Measurements from ENCODE around the gene KCNN1. TPM values are rescaled to one million over a fixed set of nuclear protein-coding genes. Genes with fewer than 3 reads are reported as not detected.
A peak's percentile ranks its signal among the peaks of the same experiment; 100 is the strongest.
"Not testable (repeated sequence)": the region's sequence is repeated elsewhere in the genome, so short reads cannot be mapped to it uniquely, and the experiment has no call there.

Gene KCNN1
- total RNA-seq, 1 donor from 2014 or later = 0.13 TPM

GRCh38 chr19:17968362-17968761 is 1.5 kb downstream of the KCNN1 start:
- no peak for DNase-seq (ENCODE audit: low spot score)

GRCh38 chr19:17969096-17969792 is 2.3 kb downstream of the KCNN1 start:
- no peak for DNase-seq (ENCODE audit: low spot score)

GRCh38 chr19:17972230-17972629 is 5.3 kb downstream of the KCNN1 start:
- DNase-seq (ENCODE audit: low spot score) = no peak

GRCh38 chr19:17973759-17974158 is 6.9 kb downstream of the KCNN1 start:
- no peak for DNase-seq (ENCODE audit: low spot score)

- no peak for DNase-seq (ENCODE audit: low spot score)
Observed at GRCh38 chr19:17974551-17974950, 7.6 kb downstream of the KCNN1 start.

- no peak for DNase-seq (ENCODE audit: low spot score)
Observed at GRCh38 chr19:17975032-17975431, 8.1 kb downstream of the KCNN1 start.

GRCh38 chr19:17977021-17977420 is 10.1 kb downstream of the KCNN1 start:
- DNase-seq (ENCODE audit: low spot score) = no peak

- no peak for DNase-seq (ENCODE audit: low spot score)
Observed at GRCh38 chr19:17977488-17977887, 10.6 kb downstream of the KCNN1 start.

- no peak for DNase-seq (ENCODE audit: low spot score)
Observed at GRCh38 chr19:17981611-17982010, 14.7 kb downstream of the KCNN1 start.

GRCh38 chr19:17982430-17982829 is 15.5 kb downstream of the KCNN1 start:
- no peak for DNase-seq (ENCODE audit: low spot score)

GRCh38 chr19:17985037-17985818 is 18.3 kb downstream of the KCNN1 start:
- DNase-seq (ENCODE audit: low spot score) = no peak

GRCh38 chr19:17986569-17986968 is 19.7 kb downstream of the KCNN1 start:
- not testable (repeated sequence) for DNase-seq (ENCODE audit: low spot score)

- no peak for DNase-seq (ENCODE audit: low spot score)
Observed at GRCh38 chr19:17988161-17988560, 21.3 kb downstream of the KCNN1 start.

GRCh38 chr19:17989425-17990094 is 22.7 kb downstream of the KCNN1 start:
- DNase-seq (ENCODE audit: low spot score) = no peak

- no peak for DNase-seq (ENCODE audit: low spot score)
Observed at GRCh38 chr19:17993076-17993813, 26.3 kb downstream of the KCNN1 start.

GRCh38 chr19:17996826-17997316 is 30.0 kb downstream of the KCNN1 start:
- peak; percentile 96 for DNase-seq (ENCODE audit: low spot score)

GRCh38 chr19:17997969-17998826 is 31.3 kb downstream of the KCNN1 start:
- no peak for DNase-seq (ENCODE audit: low spot score)

GRCh38 chr19:17998827-17999150 is 31.9 kb downstream of the KCNN1 start:
- no peak for DNase-seq (ENCODE audit: low spot score)

- no peak for DNase-seq (ENCODE audit: low spot score)
Observed at GRCh38 chr19:17999684-18000479, 33.0 kb downstream of the KCNN1 start.

- no peak for DNase-seq (ENCODE audit: low spot score)
Observed at GRCh38 chr19:18000480-18000914, 33.6 kb downstream of the KCNN1 start.
